H1 (cell line): Measurements from ENCODE around the gene RRAGC. TPM values are rescaled to one million over a fixed set of nuclear protein-coding genes. Genes with fewer than 3 reads are reported as not detected.

Experiments used
- CTCF ChIA-PET: fragments of 300-600 bp; sonication (Branson Sonifier 250); formaldehyde crosslinking; loops from one replicate; lab custom pipeline; 2021; ENCODE audit not compliant: partially characterized antibody; lab: Charles Lee
- POLR2A ChIA-PET: fragments of 300-600 bp; sonication (Branson Sonifier 250); formaldehyde crosslinking; loops from one replicate; lab custom pipeline; 2021; ENCODE audit warnings: inconsistent platforms; ENCODE audit not compliant: partially characterized antibody; lab: Charles Lee
- DNase-seq, 2 experiments: peaks; one replicate each; pipeline versions ENCODE4 v3.0.0 to v3.0.0-alpha.2; 2010 to 2022; ENCODE audit warnings: low spot score in 2 of 2, low read depth in 1 of 2, mixed read lengths in 1 of 2
- FAIRE-seq: peaks from 2 replicates; lab custom pipeline; 2011; peaks lifted over from hg19 to GRCh38; lab: Jason Lieb, UNC
- H2AFZ ChIP-seq: 2 replicates; pipeline ENCODE4 v1.8.1; 2012; ENCODE audit warnings: low read length, inconsistent platforms
- H2AK5ac ChIP-seq: 2 replicates; pipeline ENCODE4 v1.6.1; 2013; ENCODE audit warnings: low read depth, low read length
- H2BK120ac ChIP-seq: replicated peaks from 2 replicates; pipeline ENCODE3; 2013; ENCODE audit warnings: low read depth, low read length, inconsistent platforms
- H2BK12ac ChIP-seq: 2 replicates; pipeline ENCODE4 v1.6.1; 2013; ENCODE audit warnings: low read depth, low read length
- H2BK15ac ChIP-seq: 2 replicates; pipeline ENCODE4 v1.6.1; 2013; ENCODE audit warnings: low read length
- H2BK20ac ChIP-seq: 2 replicates; pipeline ENCODE4 v1.6.1; 2013; ENCODE audit warnings: low read length
- H2BK5ac ChIP-seq: 2 replicates; pipeline ENCODE4 v1.6.1; 2013; ENCODE audit warnings: low read depth, low read length
- H3K14ac ChIP-seq: 2 replicates; pipeline ENCODE4 v1.6.1; 2013; ENCODE audit warnings: inconsistent platforms; ENCODE audit not compliant: insufficient read length
- H3K18ac ChIP-seq: 2 replicates; pipeline ENCODE4 v1.6.1; 2013; ENCODE audit warnings: low read length; ENCODE audit errors: extremely low read depth
- H3K23ac ChIP-seq: 2 replicates; pipeline ENCODE4 v1.6.1; 2013; ENCODE audit warnings: inconsistent platforms; ENCODE audit not compliant: insufficient read length
- H3K23me2 ChIP-seq: 2 replicates; pipeline ENCODE4 v1.6.1; 2013; ENCODE audit warnings: low read depth, low read length
- H3K27ac ChIP-seq: 2 replicates; pipeline ENCODE4 v1.6.1; 2011; ENCODE audit warnings: low read depth, low read length, inconsistent platforms
- H3K27me3 ChIP-seq, 4 experiments: replicated peaks in 1 of 4; 1 replicate in 1 of 4; 2 replicates in 3 of 4; pipeline versions ENCODE4 v1.6.1 to v1.8.1; 2011 to 2013; ENCODE audit warnings: low read length in 3 of 4, mild to moderate bottlenecking in 3 of 4, inconsistent platforms in 2 of 4, mixed read lengths in 2 of 4, moderate library complexity in 1 of 4; ENCODE audit not compliant: control insufficient read depth in 3 of 4, insufficient read depth in 3 of 4; ENCODE audit errors: extremely low read depth in 1 of 4
- H3K36me3 ChIP-seq, 4 experiments: 2 replicates each; pipeline versions ENCODE4 v1.6.1 to v1.8.1; 2011 to 2013; ENCODE audit warnings: mild to moderate bottlenecking in 4 of 4, low read length in 3 of 4, moderate library complexity in 2 of 4, control low read depth in 1 of 4, inconsistent platforms in 1 of 4; ENCODE audit not compliant: insufficient read depth in 4 of 4, control insufficient read depth in 2 of 4
- H3K4ac ChIP-seq: replicated peaks from 2 replicates; pipeline ENCODE3; 2013; ENCODE audit warnings: low read length, low read depth, mixed read lengths, inconsistent platforms; ENCODE audit not compliant: insufficient read length
- H3K4me1 ChIP-seq, 4 experiments: replicated peaks in 1 of 4; 1 replicate in 1 of 4; 2 replicates in 3 of 4; pipeline versions ENCODE4 v1.6.1 to v1.8.1; 2011 to 2013; ENCODE audit warnings: low read length in 3 of 4, inconsistent platforms in 2 of 4, mixed read lengths in 1 of 4; ENCODE audit not compliant: insufficient read depth in 4 of 4, control insufficient read depth in 3 of 4
- H3K4me2 ChIP-seq, 2 experiments: 2 replicates each; pipeline versions ENCODE4 v1.6.1 to v1.8.1; 2011 to 2013; ENCODE audit warnings: low read depth in 2 of 2, low read length in 2 of 2, control low read depth in 1 of 2, inconsistent platforms in 1 of 2, mild to moderate bottlenecking in 1 of 2; ENCODE audit not compliant: insufficient read depth in 1 of 2
- H3K4me3 ChIP-seq, 4 experiments: fragments of 200-600, 300-600 bp in 1 of 4; sonication (generic), shearing (Covaris generic), sonication (Bioruptor Twin) in 1 of 4; 2 replicates each; pipeline versions ENCODE4 v1.5.1 to v1.8.1; 2011 to 2016; ENCODE audit warnings: low read length in 4 of 4, low read depth in 3 of 4, control low read depth in 2 of 4, inconsistent platforms in 2 of 4, mild to moderate bottlenecking in 2 of 4, mixed read lengths in 1 of 4, moderate library complexity in 1 of 4; ENCODE audit not compliant: insufficient read depth in 2 of 4; ENCODE audit errors: extremely low read depth in 1 of 4
- H3K56ac ChIP-seq: replicated peaks from 2 replicates; pipeline ENCODE3; 2013; ENCODE audit warnings: low read depth, mild to moderate bottlenecking, mixed read lengths, low read length, inconsistent platforms; ENCODE audit not compliant: insufficient read length
- H3K79me1 ChIP-seq: 2 replicates; pipeline ENCODE4 v1.6.1; 2013; ENCODE audit warnings: low read depth, low read length, control low read depth
- H3K79me2 ChIP-seq, 2 experiments: 2 replicates each; pipeline versions ENCODE4 v1.6.1 to v1.8.1; 2012 to 2013; ENCODE audit warnings: low read length in 2 of 2, mild to moderate bottlenecking in 2 of 2, inconsistent platforms in 1 of 2; ENCODE audit not compliant: insufficient read depth in 2 of 2, control insufficient read depth in 1 of 2
- H3K9ac ChIP-seq, 4 experiments: replicated peaks in 1 of 4; 1 replicate in 1 of 4; 2 replicates in 3 of 4; pipeline versions ENCODE4 v1.6.1 to v1.8.1; 2011 to 2013; ENCODE audit warnings: low read depth in 3 of 4, low read length in 3 of 4, control low read depth in 2 of 4, mild to moderate bottlenecking in 2 of 4, moderate library complexity in 2 of 4, inconsistent platforms in 1 of 4; ENCODE audit errors: extremely low read depth in 1 of 4
- H3K9me3 ChIP-seq, 2 experiments: 2 replicates each; pipeline versions ENCODE4 v1.6.1 to v1.8.1; 2012 to 2013; ENCODE audit warnings: mild to moderate bottlenecking in 2 of 2, moderate library complexity in 2 of 2, control low read depth in 1 of 2, inconsistent platforms in 1 of 2, low read depth in 1 of 2, low read length in 1 of 2, mixed read lengths in 1 of 2; ENCODE audit not compliant: insufficient read depth in 2 of 2
- H4K20me1 ChIP-seq, 2 experiments: replicated peaks in 1 of 2; 2 replicates each; pipeline versions ENCODE3 to v1.8.1; 2011 to 2013; ENCODE audit warnings: inconsistent platforms in 2 of 2, low read length in 2 of 2, mild to moderate bottlenecking in 1 of 2; ENCODE audit not compliant: insufficient read depth in 2 of 2, control insufficient read depth in 1 of 2
- H4K5ac ChIP-seq: 2 replicates; pipeline ENCODE4 v1.6.1; 2013; ENCODE audit warnings: low read length, low read depth, mixed read lengths, inconsistent platforms; ENCODE audit not compliant: insufficient read length
- H4K8ac ChIP-seq: 2 replicates; pipeline ENCODE4 v1.8.0; 2013; ENCODE audit warnings: mild to moderate bottlenecking, moderate library complexity, low read length, inconsistent platforms; ENCODE audit not compliant: insufficient read depth; ENCODE audit errors: extremely low read depth
- H4K91ac ChIP-seq: replicated peaks from 2 replicates; pipeline ENCODE3; 2013; ENCODE audit warnings: low read length, mixed read lengths, inconsistent platforms; ENCODE audit not compliant: insufficient read length
- ATF2 ChIP-seq: IDR thresholded peaks from 2 replicates; pipeline ENCODE4 v1.6.1; 2012; ENCODE audit warnings: low read length, inconsistent platforms
- CEBPB ChIP-seq: IDR thresholded peaks from 2 replicates; pipeline ENCODE4 v1.6.1; 2012; ENCODE audit warnings: low read depth, low read length
- CTCF ChIP-seq, 3 experiments: IDR thresholded peaks; 1 replicate in 2 of 3; 2 replicates in 1 of 3; pipeline versions ENCODE4 v1.5.1 to v1.6.1; 2011; ENCODE audit warnings: low read length in 3 of 3, mild to moderate bottlenecking in 3 of 3, inconsistent platforms in 2 of 3, low read depth in 1 of 3, moderate library complexity in 1 of 3; ENCODE audit not compliant: insufficient read depth in 1 of 3; ENCODE audit errors: control extremely low read depth in 1 of 3
- EP300 ChIP-seq, 2 experiments: IDR thresholded peaks; 1 replicate in 1 of 2; 2 replicates in 1 of 2; pipeline ENCODE4 v1.6.1; 2011 to 2012; ENCODE audit warnings: low read depth in 2 of 2, low read length in 2 of 2, mild to moderate bottlenecking in 2 of 2, borderline replicate concordance in 1 of 2, inconsistent platforms in 1 of 2, moderate library complexity in 1 of 2
- RAD21 ChIP-seq, 2 experiments: IDR thresholded peaks in 1 of 2; conservative IDR thresholded peaks in 1 of 2; 2 replicates each; pipeline ENCODE4 v1.6.1; 2011; ENCODE audit warnings: low read depth in 2 of 2, low read length in 2 of 2, improper control_type of control experiment in 1 of 2, inconsistent platforms in 1 of 2, mild to moderate bottlenecking in 1 of 2, moderate library complexity in 1 of 2
- RFX5 ChIP-seq: IDR thresholded peaks from 2 replicates; pipeline ENCODE4 v1.6.1; 2011; ENCODE audit warnings: low read depth, low read length, improper control_type of control experiment, borderline replicate concordance
- SP1 ChIP-seq: IDR thresholded peaks from 2 replicates; pipeline ENCODE4 v1.6.1; 2011; ENCODE audit warnings: low read depth, low read length
- TAF7 ChIP-seq: optimal IDR thresholded peaks from 2 replicates; pipeline ENCODE3; 2011; ENCODE audit warnings: low read depth, mild to moderate bottlenecking, inconsistent platforms, low read length, moderate library complexity, borderline replicate concordance
- polyA plus RNA-seq, 7 experiments: library from polyadenylated mRNA; depleted of rRNA in 3 of 7; stranded (reverse) in 5 of 7; unstranded in 2 of 7; fragments of >200 nt in 5 of 7; fragments of 200-250 nt in 2 of 7; gene quantifications; 1 replicate in 5 of 7; 2 replicates in 1 of 7; 4 replicates in 1 of 7; pipeline versions ENCODE4 v1.2.1 to v1.2.3, GENCODE V29; 2011 to 2013; ENCODE audit warnings: missing spikeins in 2 of 7, mixed read lengths in 2 of 7
- total RNA-seq: library from RNA; stranded (reverse); fragmentation: NEBNext Ultra II Directional; extraction: Animal tissue kit (Norgen Biotek cat#: 25700); gene quantifications from 2 replicates; pipeline ENCODE4 v1.2.1, GENCODE V29; 2021

RRAGC gene
- total and polyA plus RNA-seq, 2 of the 8 experiments (the other 6 are each of a cell fraction or from before 2014, with no cell fraction given): 12.0 to 16.5 TPM

- CTCF ChIA-PET: no interaction called here
- TF ChIP-seq EP300 (IDR thresholded peaks at IDR 0.05; ENCODE audit: borderline replicate concordance in 1 of 2, low read depth in 2 of 2, low read length in 2 of 2) (no peak), CEBPB (no peak), ATF2 (no peak), SP1 (no peak), RAD21 (IDR thresholded peaks at IDR 0.05 in 1 of 2, conservative IDR thresholded peaks at IDR 0.05 in 1 of 2; ENCODE audit: low read depth in 2 of 2, low read length in 2 of 2) (no peak), CTCF (IDR thresholded peaks at IDR 0.05; ENCODE audit: control extremely low read depth in 1 of 3, insufficient read depth in 1 of 3, low read depth in 1 of 3, low read length in 3 of 3) (no peak), RFX5 (no peak), TAF7 (no peak)
Observed at GRCh38 chr1:38791164-38791515, 68.4 kb downstream of the RRAGC start.

More at GRCh38 chr1:38791164-38791515, 68.4 kb downstream of the RRAGC start:
- peaks cover 0 to 2% (median 0%) of the 10 kb centered on the region in 4 experiments; a peak in 2 of 7 replicates for H3K27me3 ChIP-seq
- no peaks in the 10 kb centered on the region for H3K79me1 ChIP-seq
- H2AFZ ChIP-seq: no peak overlapping the region
- no peak overlapping the region for H3K56ac ChIP-seq
- no peak overlapping the region for H3K23ac ChIP-seq
- no peak overlapping the region for H2BK120ac ChIP-seq
- H3K9me3 ChIP-seq: peaks cover 0 to 4% of the 10 kb centered on the region in 2 experiments; a peak in 2 of 4 replicates
- no peaks in the 10 kb centered on the region for H4K20me1 ChIP-seq
- no peak overlapping the region for H2BK12ac ChIP-seq
- no peak overlapping the region for H3K4me3 ChIP-seq
- no peak overlapping the region for H3K18ac ChIP-seq
- no peak overlapping the region for H2BK20ac ChIP-seq
- no peak overlapping the region for H2BK5ac ChIP-seq
- FAIRE-seq: no peak
- H3K23me2 ChIP-seq: no peaks in the 10 kb centered on the region
- H3K4me1 ChIP-seq: peaks cover 0 to 12% (median 2%) of the 10 kb centered on the region in 4 experiments; a peak in 4 of 7 replicates
- H3K9ac ChIP-seq: no peak overlapping the region
- no peak overlapping the region for H2AK5ac ChIP-seq
- H3K4me2 ChIP-seq: no peak overlapping the region
- H4K91ac ChIP-seq: no peak overlapping the region
- no peak overlapping the region for H3K4ac ChIP-seq
- H3K79me2 ChIP-seq: no peaks in the 10 kb centered on the region
- H3K14ac ChIP-seq: no peak overlapping the region
- H2BK15ac ChIP-seq: no peak overlapping the region
- no peak overlapping the region for H4K8ac ChIP-seq
- DNase-seq: no peak
- H3K27ac ChIP-seq: no peak overlapping the region
- POLR2A ChIA-PET: no interaction called here
- no peak overlapping the region for H4K5ac ChIP-seq
- no peaks in the 10 kb centered on the region for H3K36me3 ChIP-seq
